Activated naive CD4-positive, alpha-beta T cell treated with anti-CD3 and anti-CD28 coated beads for 36 hours (primary cell): ENCODE results near the gene MT1M. TPM values are rescaled to one million over a fixed set of nuclear protein-coding genes. Genes with fewer than 3 reads are reported as not detected.
"Not testable (repeated sequence)": the region's sequence is repeated elsewhere in the genome, so short reads cannot be mapped to it uniquely, and the experiment has no call there.

Source experiments
- CTCF ChIA-PET: fragments of 350-600 bp; sonication (Branson Sonifier 250); formaldehyde crosslinking; loops from one replicate; lab custom pipeline; 2021; ENCODE audit warnings: antibody characterized with exemption; lab: Charles Lee
- DNase-seq: peaks from one replicate; pipeline ENCODE4 v3.0.0-alpha.2; 2020
- H3K27ac Mint-ChIP-seq: one replicate; pipeline ENCODE4 v1.8.0; 2021; ENCODE audit warnings: mild to moderate bottlenecking, mixed read lengths
- H3K27me3 Mint-ChIP-seq: one replicate; pipeline ENCODE4 v1.8.0; 2021; ENCODE audit warnings: low read depth, mixed read lengths
- H3K36me3 Mint-ChIP-seq: one replicate; pipeline ENCODE4 v1.8.0; 2021; ENCODE audit warnings: low read depth, mixed read lengths
- H3K4me1 Mint-ChIP-seq: one replicate; pipeline ENCODE4 v1.8.0; 2021; ENCODE audit warnings: low read depth, mixed read lengths
- H3K4me3 Mint-ChIP-seq: one replicate; pipeline ENCODE4 v1.8.0; 2021; ENCODE audit warnings: mild to moderate bottlenecking, moderate library complexity, mixed read lengths
- H3K9me3 Mint-ChIP-seq: one replicate; pipeline ENCODE4 v1.8.0; 2021; ENCODE audit warnings: mixed read lengths
- intact Hi-C: fragments of 100-400 bp; cut with micrococcal nuclease; formaldehyde crosslinking; loops from one replicate; pipeline ENCODE4 v1.15.1; 2023
- total RNA-seq, 2 experiments: library from RNA; stranded (reverse); gene quantifications; one replicate each; pipeline ENCODE4 v1.2.3, GENCODE V29; 2021

The MT1M gene
- total RNA-seq, 2 experiments from 2014 or later: not detected

DNA sequence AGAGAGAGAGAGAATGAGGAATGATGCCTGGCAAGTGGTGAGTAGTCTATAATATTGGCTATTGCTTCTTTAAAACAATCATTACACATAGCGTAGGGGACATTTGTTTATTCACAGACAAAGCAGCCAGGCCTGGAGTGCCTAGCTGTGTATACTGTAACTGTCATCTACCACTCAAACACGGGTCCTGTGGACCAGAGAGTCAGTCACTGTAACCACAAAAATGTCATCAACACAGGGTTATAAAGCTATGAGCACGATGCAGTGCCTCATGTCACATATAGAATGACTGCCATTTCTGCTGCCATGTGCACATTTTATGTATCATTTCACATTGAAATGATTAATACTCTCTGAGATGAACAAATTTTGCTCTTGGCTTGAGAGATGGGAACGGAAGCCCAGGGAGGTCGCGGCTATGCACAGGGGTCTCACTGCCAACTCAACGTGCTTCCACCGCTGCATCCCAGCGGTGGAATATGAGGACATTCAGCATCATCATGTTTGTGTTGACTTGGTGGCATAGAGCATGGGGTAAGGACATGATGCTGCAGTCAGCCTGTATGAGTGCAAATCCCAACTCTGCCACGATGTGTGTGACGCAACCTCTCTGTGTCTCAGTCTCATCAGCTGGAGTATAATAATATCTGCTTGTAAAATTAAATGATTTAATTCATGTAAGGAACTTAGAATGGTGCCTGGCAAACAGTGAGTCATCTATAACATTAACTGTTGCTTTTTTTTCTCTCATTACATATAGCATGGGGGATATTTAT lies 40.5 kb downstream of the MT1M start:
- Mint-ChIP-seq H3K4me1 (peaks cover 26% of the 10 kb centered on the region), H3K4me3 (no peak overlapping the region), H3K27ac (no peak overlapping the region), H3K27me3 (peaks cover 35% of the 10 kb centered on the region), H3K36me3 (no peaks in the 10 kb centered on the region), H3K9me3 (no peaks in the 10 kb centered on the region)
- intact Hi-C loops: no loop called here
- CTCF ChIA-PET: interaction anchor here (0.8 to 1.7 kb wide), 9 partner anchors 8 to 97 kb away, joined by 3 to 15 read pairs (median 4); no protein-coding TSS in a partner anchor
- no peak for DNase-seq

DNA sequence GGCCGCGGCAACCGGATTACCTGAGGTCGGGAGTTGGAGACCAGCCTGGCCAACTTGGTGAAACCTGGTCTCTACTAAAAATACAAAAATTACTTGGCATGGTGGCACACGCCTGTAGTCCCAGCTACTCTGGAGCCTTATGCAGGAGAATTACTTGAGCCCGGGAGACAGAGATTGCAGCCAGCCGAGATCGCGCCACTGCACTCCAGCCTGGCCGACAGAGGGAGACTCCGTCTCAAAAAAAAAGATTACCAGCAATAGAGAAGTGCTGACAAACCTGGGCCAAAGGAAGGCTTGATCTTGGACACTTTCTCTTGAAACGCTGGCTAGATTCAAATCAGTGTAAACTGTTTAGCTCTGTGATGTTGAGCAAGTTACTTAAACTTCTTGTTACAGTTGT lies 41.5 kb downstream of the MT1M start:
- Mint-ChIP-seq H3K36me3 (no peaks in the 10 kb centered on the region), H3K27me3 (peaks cover 26% of the 10 kb centered on the region), H3K4me1 (peaks cover 18% of the 10 kb centered on the region), H3K4me3 (no peak overlapping the region), H3K27ac (no peak overlapping the region), H3K9me3 (no peaks in the 10 kb centered on the region)
- CTCF ChIA-PET: interaction anchor here (0.6 to 1.7 kb wide), 9 partner anchors 8 to 119 kb away, joined by 3 to 15 read pairs (median 3); partner anchors contain the start of gene MT1X
- peak; percentile 52 for DNase-seq
- intact Hi-C loops: loop anchor here (1.0 kb wide), 2 partner anchors 8 to 28 kb away; partner anchors contain the start of gene MT1X

DNA sequence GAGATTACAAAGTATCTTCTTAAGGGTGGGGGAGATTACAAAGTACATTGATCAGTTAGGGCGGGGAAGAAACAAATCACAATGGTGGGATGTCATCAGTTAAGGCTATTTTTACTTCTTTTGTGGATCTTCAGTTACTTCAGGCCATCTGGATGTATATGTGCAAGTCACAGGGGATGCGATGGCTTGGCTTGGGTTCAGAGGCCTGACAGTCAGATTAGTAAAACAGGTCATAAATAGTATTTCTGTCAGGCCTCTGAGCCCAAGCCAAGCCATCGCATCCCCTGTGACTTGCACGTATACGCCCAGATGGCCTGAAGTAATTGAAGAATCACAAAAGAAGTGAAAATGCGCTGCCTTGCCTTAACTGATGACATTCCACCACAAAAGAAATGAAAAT lies 42.1 kb downstream of the MT1M start:
- H3K4me3 Mint-ChIP-seq, DNase-seq, H3K36me3 Mint-ChIP-seq, H3K27ac Mint-ChIP-seq, H3K9me3 Mint-ChIP-seq: not testable (repeated sequence)
- CTCF ChIA-PET: interaction anchor here (0.7 to 1.7 kb wide), 3 partner anchors 27 to 119 kb away, joined by 3 to 15 read pairs (median 5); no protein-coding TSS in a partner anchor
- Mint-ChIP-seq H3K4me1 (peaks cover 15% of the 10 kb centered on the region), H3K27me3 (peaks cover 21% of the 10 kb centered on the region)
- intact Hi-C loops: loop anchor here (1.0 kb wide), 2 partner anchors 8 to 28 kb away; partner anchors contain the start of gene MT1X

DNA sequence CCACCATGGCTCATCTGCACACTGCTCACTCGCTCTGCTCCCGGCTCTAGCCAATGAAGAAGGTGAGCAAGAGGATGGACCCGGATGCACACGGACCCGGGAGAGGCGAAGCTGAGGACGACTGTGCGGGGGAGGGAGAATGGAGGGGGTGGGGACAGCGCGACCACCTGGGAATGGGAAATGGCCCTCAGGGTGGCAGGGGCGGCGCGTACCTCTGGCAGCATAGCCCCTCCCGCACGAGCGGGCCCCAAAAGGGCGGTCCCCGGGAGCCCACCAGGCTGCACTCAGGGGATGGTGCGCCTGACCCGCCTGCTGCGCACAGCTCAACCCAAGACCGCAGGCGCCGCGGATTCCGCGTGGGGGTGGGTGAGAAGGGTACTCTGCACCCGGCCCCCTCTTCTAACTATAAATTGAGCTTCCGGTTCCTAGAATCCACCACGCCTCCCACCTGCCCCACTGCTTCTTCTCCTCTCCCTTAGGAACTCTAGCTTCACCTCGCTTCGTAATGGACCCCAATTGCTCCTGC lies 43.3 kb downstream of the MT1M start:
- H3K36me3 Mint-ChIP-seq: no peaks in the 10 kb centered on the region
- H3K4me1 Mint-ChIP-seq: peaks cover 11% of the 10 kb centered on the region
- intact Hi-C loops: loop anchor here (1.0 kb wide), 1 partner anchor 7 kb away; the partner anchor contains the start of gene MT1G
- H3K9me3 Mint-ChIP-seq: no peaks in the 10 kb centered on the region
- no peak overlapping the region for H3K27ac Mint-ChIP-seq
- H3K27me3 Mint-ChIP-seq: peaks cover 10% of the 10 kb centered on the region
- CTCF ChIA-PET: interaction anchor here (0.8 to 1.4 kb wide), 3 partner anchors 13 to 31 kb away, joined by 3 to 13 read pairs (median 3); no protein-coding TSS in a partner anchor
- DNase-seq: peak; percentile 73
- peak overlapping the region; percentile 55 for H3K4me3 Mint-ChIP-seq

DNA sequence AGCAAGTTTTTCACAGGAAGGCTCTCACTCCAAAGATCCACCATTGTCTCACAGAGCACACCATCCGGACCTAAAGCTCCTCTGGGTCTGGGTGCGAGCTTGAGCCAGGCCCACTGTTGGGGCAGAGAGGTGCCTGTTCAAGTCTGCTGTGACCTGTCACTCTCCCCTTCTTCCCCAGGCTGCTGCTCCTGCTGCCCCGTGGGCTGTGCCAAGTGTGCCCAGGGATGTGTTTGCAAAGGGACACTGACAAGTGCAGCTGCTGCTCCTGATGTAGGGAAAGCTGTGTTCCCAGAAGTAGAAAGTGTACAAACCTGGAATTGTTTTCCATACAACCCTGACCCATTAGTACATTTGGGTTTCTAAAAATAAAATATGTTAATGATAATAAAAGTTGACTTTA lies 45.0 kb downstream of the MT1M start:
- H3K27ac Mint-ChIP-seq: no peak overlapping the region
- intact Hi-C loops: no loop called here
- no peaks in the 10 kb centered on the region for H3K36me3 Mint-ChIP-seq
- no peaks in the 10 kb centered on the region for H3K9me3 Mint-ChIP-seq
- no peak for DNase-seq
- H3K4me1 Mint-ChIP-seq: peaks cover 15% of the 10 kb centered on the region
- CTCF ChIA-PET: interaction anchor here (0.6 to 0.7 kb wide), 3 partner anchors 23 to 836 kb away, joined by 3 read pairs; partner anchors contain the start of gene MT2A
- H3K27me3 Mint-ChIP-seq: peaks cover 4% of the 10 kb centered on the region
- H3K4me3 Mint-ChIP-seq: no peak overlapping the region

DNA sequence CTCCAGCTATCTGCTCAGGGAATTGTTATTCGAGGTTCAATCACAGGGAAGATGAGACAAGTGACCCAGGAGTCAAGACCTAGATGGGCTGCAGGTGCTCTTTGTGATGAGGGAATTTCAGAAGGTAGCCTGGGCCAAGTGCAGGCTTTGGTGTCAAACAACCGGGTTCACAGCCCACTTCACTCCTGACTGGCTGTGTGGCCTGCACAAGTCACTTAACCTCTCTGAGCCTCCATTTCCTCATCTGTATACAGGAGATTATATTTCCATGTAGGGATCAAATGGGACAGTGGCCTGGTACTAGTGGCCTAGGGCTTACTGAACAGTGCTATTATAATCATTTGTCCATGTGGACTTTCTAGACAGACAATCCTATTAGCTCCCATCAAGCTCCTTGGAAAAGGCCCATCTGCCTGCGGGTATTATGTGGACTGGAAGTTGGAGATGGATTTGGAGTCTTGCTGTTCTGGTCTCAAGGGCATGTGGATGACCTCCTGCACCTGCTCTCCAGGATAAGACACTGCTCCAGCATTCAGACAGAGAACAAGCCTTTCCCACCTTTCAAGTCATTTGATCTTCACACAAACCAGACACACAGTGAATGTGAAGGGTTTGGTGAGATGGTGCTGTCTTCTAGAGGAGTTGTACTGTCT lies 46.7 kb downstream of the MT1M start:
- Mint-ChIP-seq H3K27ac (no peak overlapping the region), H3K9me3 (no peaks in the 10 kb centered on the region), H3K4me3 (no peak overlapping the region), H3K4me1 (peaks cover 27% of the 10 kb centered on the region), H3K27me3 (peaks cover 4% of the 10 kb centered on the region), H3K36me3 (no peaks in the 10 kb centered on the region)
- CTCF ChIA-PET: interaction anchor here (1.0 kb wide), 1 partner anchor 22 kb away, joined by 5 read pairs; no protein-coding TSS in a partner anchor
- DNase-seq: no peak
- intact Hi-C loops: no loop called here

DNA sequence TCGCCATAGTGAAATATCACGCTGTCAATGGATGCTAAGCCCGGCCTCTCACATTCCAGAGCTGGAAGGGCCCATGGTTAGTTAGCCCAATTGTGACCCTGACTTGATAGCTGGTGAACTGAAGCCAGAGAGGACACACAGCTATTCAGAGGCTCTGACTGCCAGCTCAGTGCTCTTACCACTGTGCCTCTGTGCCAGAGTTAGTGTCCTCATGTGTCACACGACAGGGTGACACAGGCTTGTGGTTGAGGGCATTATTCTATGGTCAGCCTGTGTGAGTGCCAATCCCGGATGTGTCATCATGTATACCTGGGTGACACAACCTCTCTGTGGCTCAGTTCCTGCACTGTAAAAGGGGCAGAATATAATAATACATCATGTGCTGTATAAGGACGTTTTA lies 47.4 kb downstream of the MT1M start:
- H3K9me3 Mint-ChIP-seq: no peaks in the 10 kb centered on the region
- CTCF ChIA-PET: no interaction called here
- H3K27me3 Mint-ChIP-seq: peaks cover 4% of the 10 kb centered on the region
- H3K27ac Mint-ChIP-seq: no peak overlapping the region
- no peaks in the 10 kb centered on the region for H3K36me3 Mint-ChIP-seq
- peaks cover 28% of the 10 kb centered on the region for H3K4me1 Mint-ChIP-seq
- H3K4me3 Mint-ChIP-seq: no peak overlapping the region
- intact Hi-C loops: loop anchor here (5.0 kb wide), 1 partner anchor 252 kb away; the partner anchor contains the start of gene HERPUD1
- DNase-seq: no peak

DNA sequence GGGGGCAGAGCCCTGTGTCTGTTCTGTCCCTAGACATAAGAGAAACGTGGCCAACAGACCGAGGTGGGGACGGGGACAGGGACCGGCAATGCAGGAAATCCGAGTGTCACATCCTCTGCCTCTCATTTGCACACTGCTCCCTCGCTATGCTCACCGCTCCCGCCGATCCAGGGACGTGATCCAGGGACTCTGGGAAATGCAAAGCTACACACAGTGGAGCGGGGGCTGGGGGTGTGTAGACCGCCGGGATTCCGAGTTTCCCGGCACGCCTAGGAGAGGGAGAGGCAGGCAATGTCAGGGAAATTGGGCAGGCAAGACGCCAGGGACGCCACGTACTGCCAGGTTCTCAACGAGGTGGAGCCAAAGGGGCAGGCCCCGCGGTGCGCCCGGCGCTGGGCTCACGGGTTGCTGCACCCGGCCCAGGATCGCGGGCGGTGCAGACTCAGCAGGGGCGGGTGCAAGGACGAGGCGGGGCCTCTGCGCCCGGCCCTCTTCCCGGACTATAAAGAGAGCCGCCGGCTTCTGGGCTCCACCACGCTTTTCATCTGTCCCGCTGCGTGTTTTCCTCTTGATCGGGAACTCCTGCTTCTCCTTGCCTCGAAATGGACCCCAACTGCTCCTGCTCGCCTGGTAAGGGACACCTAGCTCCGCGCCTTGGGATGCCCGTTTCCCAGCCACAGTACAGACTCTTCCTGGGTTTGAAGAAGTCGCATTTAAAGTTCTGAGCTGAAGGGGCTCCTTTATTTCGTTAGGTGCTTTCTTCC lies 49.7 kb downstream of the MT1M start, which contains the start of gene MT1X:
MT1X (plus strand) TSS at position 532 of the 764 bp plus-strand sequence; CDS start at position 603, 71 bp downstream.
- H3K9me3 Mint-ChIP-seq: peaks cover 3% of the 10 kb centered on the region
- CTCF ChIA-PET: interaction anchor here (1.0 to 3.9 kb wide), 4 partner anchors 8 to 106 kb away, joined by 3 to 19 read pairs (median 4); no protein-coding TSS in a partner anchor
- H3K4me1 Mint-ChIP-seq: peaks cover 19% of the 10 kb centered on the region
- H3K27me3 Mint-ChIP-seq: no peaks in the 10 kb centered on the region
- peak within 1 kb of the TSS; percentile 96 for H3K27ac Mint-ChIP-seq
- DNase-seq: peak; percentile 95
- peak within 1 kb of the TSS; percentile 92 for H3K4me3 Mint-ChIP-seq
- H3K36me3 Mint-ChIP-seq: peaks cover 4% of the 10 kb centered on the region
- intact Hi-C loops: loop anchor here (1.0 to 5.0 kb wide), 12 partner anchors 8 to 325 kb away; partner anchors contain the start of genes HERPUD1, MT1E, MT1F and MT1G

DNA sequence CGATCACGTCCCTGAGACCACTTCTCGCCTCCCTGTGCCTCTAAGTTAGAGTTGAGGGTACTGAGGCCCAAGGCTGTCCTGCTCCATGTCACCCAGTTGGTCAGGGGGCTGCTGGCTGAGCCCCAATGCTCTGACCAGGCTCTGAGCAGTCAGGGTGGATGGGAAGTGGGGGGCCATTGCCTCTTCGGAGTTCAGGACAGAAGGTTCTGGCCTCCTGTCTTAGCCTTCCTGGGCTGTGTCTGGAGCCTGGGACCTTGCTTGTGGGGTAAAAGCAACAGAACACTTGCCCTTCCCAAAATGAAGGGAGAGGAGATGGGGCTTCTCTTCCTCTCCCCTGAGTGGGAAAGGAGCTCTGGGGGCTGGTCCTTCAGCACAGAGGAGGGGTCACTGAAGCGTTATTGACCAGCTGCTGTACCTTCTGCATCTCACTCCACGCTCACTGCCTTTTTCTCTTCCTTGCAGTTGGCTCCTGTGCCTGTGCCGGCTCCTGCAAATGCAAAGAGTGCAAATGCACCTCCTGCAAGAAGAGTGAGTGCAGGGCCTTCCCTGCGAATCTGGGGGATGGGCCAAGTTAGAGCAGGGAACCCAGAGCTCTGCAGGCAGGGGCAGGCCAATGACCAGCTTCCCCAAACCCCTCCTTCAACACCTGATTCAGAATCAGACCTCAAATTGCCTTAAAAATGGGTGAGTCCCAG lies 50.4 kb downstream of the MT1M start:
- H3K4me1 Mint-ChIP-seq: peaks cover 19% of the 10 kb centered on the region
- peak overlapping the region; percentile 92 for H3K4me3 Mint-ChIP-seq
- intact Hi-C loops: loop anchor here (1.0 to 5.0 kb wide), 12 partner anchors 9 to 326 kb away; partner anchors contain the start of genes HERPUD1, MT1E, MT1F and MT1G
- peak; percentile 28 for DNase-seq
- CTCF ChIA-PET: interaction anchor here (1.2 to 3.9 kb wide), 4 partner anchors 9 to 169 kb away, joined by 3 to 19 read pairs (median 4); no protein-coding TSS in a partner anchor
- peaks cover 4% of the 10 kb centered on the region for H3K36me3 Mint-ChIP-seq
- H3K9me3 Mint-ChIP-seq: peaks cover 3% of the 10 kb centered on the region
- H3K27me3 Mint-ChIP-seq: no peaks in the 10 kb centered on the region
- peak overlapping the region; percentile 83 for H3K27ac Mint-ChIP-seq
